ENCODE data around the gene LCN12.

- no peak for TF ChIP-seq CTCF (conservative IDR thresholded peaks at IDR 0.05; ENCODE audit: low read depth, low read length)
- no peak for TF ChIP-seq EZH2 (IDR thresholded peaks at IDR 0.05; ENCODE audit: low read length, unreplicated experiment)
Measured at GRCh38 chr9:136952876-136953770, 1.1 kb downstream of the LCN12 start.

Measured in PC-3 (cell line).